HepG2 (cell line): ENCODE results near the gene CD244. TPM values are rescaled to one million over a fixed set of nuclear protein-coding genes. Genes with fewer than 3 reads are reported as not detected.

Experiments
- ATAC-seq: fragments of 200-7000 bp; cut with Tn5 transposase; 3 replicates; pipeline ENCODE4 v1.9.1; 2020; ENCODE audit warnings: mild to moderate bottlenecking, moderate library complexity
- BruUV-seq: library from RNA; stranded (reverse); fragments of 400-500 nt; replicated peaks from 2 replicates; lab custom pipeline; 2021; lab: Mats Ljungman, UMichigan
- CTCF ChIA-PET: fragments of 300-600 bp; formaldehyde crosslinking; extraction: SDS; loops from one replicate; lab custom pipeline; 2021; ENCODE audit warnings: low total read pairs, inconsistent platforms, low intra/inter-chr PET ratio; lab: Yijun Ruan, JAX
- POLR2A ChIA-PET: fragments of 350-600 bp; sonication (Branson Sonifier 250); formaldehyde crosslinking; loops from one replicate; lab custom pipeline; 2020; ENCODE audit warnings: antibody characterized with exemption, inconsistent platforms; lab: Yijun Ruan, JAX
- DNase-seq: peaks from one replicate; pipeline ENCODE4 v3.0.0-alpha.2; 2015; ENCODE audit warnings: low spot score
- FAIRE-seq: peaks from 3 replicates; lab custom pipeline; 2011; peaks lifted over from hg19 to GRCh38; lab: Jason Lieb, UNC
- H2AFZ ChIP-seq: one replicate; pipeline ENCODE4 v1.6.1; 2011; ENCODE audit warnings: low read length, inconsistent platforms
- H3K27ac ChIP-seq: fragments of 300-600 bp; 3 replicates; pipeline ENCODE4 v1.8.0; 2011; ENCODE audit warnings: mixed run types, mild to moderate bottlenecking, mixed read lengths, low read length, inconsistent platforms; ENCODE audit not compliant: insufficient read depth; ENCODE audit errors: extremely low read length
- H3K27me3 ChIP-seq, 2 experiments: fragments of 200-600 bp in 1 of 2; 2 replicates in 1 of 2; 3 replicates in 1 of 2; pipeline versions ENCODE4 v1.6.0 to v1.8.0; 2011; ENCODE audit warnings: low read length in 2 of 2, mild to moderate bottlenecking in 2 of 2, moderate library complexity in 2 of 2, inconsistent platforms in 1 of 2; ENCODE audit not compliant: insufficient read depth in 2 of 2, control insufficient read depth in 1 of 2
- H3K36me3 ChIP-seq, 2 experiments: fragments of 200-600 bp in 1 of 2; replicated peaks in 1 of 2; 2 replicates in 1 of 2; 3 replicates in 1 of 2; pipeline versions ENCODE4 v1.5.1 to v1.8.0; 2011; ENCODE audit warnings: low read length in 2 of 2, inconsistent platforms in 1 of 2; ENCODE audit not compliant: insufficient read depth in 2 of 2, control insufficient read depth in 1 of 2
- H3K4me1 ChIP-seq: 2 replicates; pipeline ENCODE4 v1.5.1; 2012; ENCODE audit warnings: low read length, inconsistent platforms; ENCODE audit not compliant: insufficient read depth
- H3K4me2 ChIP-seq: 2 replicates; pipeline ENCODE4 v1.6.0; 2011; ENCODE audit warnings: low read depth, low read length, inconsistent platforms
- H3K4me3 ChIP-seq, 3 experiments: fragments of 200-600 bp in 1 of 3; sonication (generic), shearing (Covaris generic) in 1 of 3; replicated peaks in 1 of 3; 2 replicates each; pipeline ENCODE4 v1.5.1; 2011 to 2016; ENCODE audit warnings: low read length in 3 of 3, inconsistent platforms in 2 of 3, low read depth in 2 of 3, mild to moderate bottlenecking in 2 of 3, control low read depth in 1 of 3, mixed read lengths in 1 of 3; ENCODE audit not compliant: insufficient read depth in 1 of 3
- H3K79me2 ChIP-seq: one replicate; pipeline ENCODE4 v1.6.1; 2011; ENCODE audit warnings: low read length, inconsistent platforms; ENCODE audit not compliant: insufficient read depth
- H3K9ac ChIP-seq: 2 replicates; pipeline ENCODE4 v1.6.0; 2011; ENCODE audit warnings: mild to moderate bottlenecking, low read depth, low read length, inconsistent platforms; ENCODE audit not compliant: insufficient read depth
- H3K9me3 ChIP-seq: 2 replicates; pipeline ENCODE4 v1.5.1; 2012; ENCODE audit warnings: mild to moderate bottlenecking, low read length
- H4K20me1 ChIP-seq: 2 replicates; pipeline ENCODE4 v1.6.0; 2011; ENCODE audit warnings: inconsistent platforms, mild to moderate bottlenecking, low read length, moderate library complexity; ENCODE audit not compliant: insufficient read depth
- FOSL2 ChIP-seq: sonication (generic); formaldehyde crosslinking; IDR thresholded peaks from 2 replicates; pipeline ENCODE4 v1.4.0; 2020; ENCODE audit warnings: missing genetic modification reagents
- GABPA ChIP-seq, 2 experiments: IDR thresholded peaks; 2 replicates each; pipeline ENCODE4 v1.6.1; 2011 to 2016; ENCODE audit warnings: low read depth in 2 of 2, low read length in 1 of 2, missing biosample characterization in 1 of 2, missing genetic modification characterization in 1 of 2
- NR2F1 ChIP-seq, 2 experiments: fragments of 450-650 bp in 1 of 2; formaldehyde crosslinking in 1 of 2; IDR thresholded peaks; 2 replicates each; pipeline versions ENCODE4 v1.5.0 to v1.6.1; 2016 to 2020; ENCODE audit warnings: mild to moderate bottlenecking in 1 of 2, missing compliant biosample characterization in 1 of 2, missing genetic modification reagents in 1 of 2, moderate library complexity in 1 of 2
- PAX8 ChIP-seq: sonication (generic); formaldehyde crosslinking; IDR thresholded peaks from 2 replicates; pipeline ENCODE4 v1.8.0; 2022; ENCODE audit warnings: mild to moderate bottlenecking, missing genetic modification reagents, borderline replicate concordance
- SMC3 ChIP-seq: IDR thresholded peaks from 2 replicates; pipeline ENCODE4 v1.6.1; 2011; ENCODE audit warnings: low read length, improper control_type of control experiment
- STAG1 ChIP-seq: sonication (generic); formaldehyde crosslinking; IDR thresholded peaks from 2 replicates; pipeline ENCODE4 v1.4.0; 2020; ENCODE audit warnings: missing genetic modification reagents
- TEAD3 ChIP-seq: optimal IDR thresholded peaks from 2 replicates; pipeline ENCODE3; 2016; ENCODE audit warnings: borderline replicate concordance
- ZNF678 ChIP-seq: sonication (generic); formaldehyde crosslinking; IDR thresholded peaks from 2 replicates; pipeline ENCODE4 v1.4.0; 2020; ENCODE audit warnings: mild to moderate bottlenecking, missing genetic modification reagents
- ZNF768 ChIP-seq: sonication (generic); formaldehyde crosslinking; IDR thresholded peaks from 2 replicates; pipeline ENCODE4 v1.4.0; 2020; ENCODE audit warnings: missing genetic modification reagents
- WGBS: methylation state at CpG from one replicate; pipeline ENCODE4 v1.1.6; 2017; ENCODE audit warnings: low lambda C conversion rate; 5-methylcytosine and 5-hydroxymethylcytosine counted together
- in situ Hi-C: cut with HindIII; loops from 2 replicates; pipeline ENCODE4 v1.10.0; 2017; ENCODE audit warnings: low pct_unique_long_range_greater_than_20kb; ENCODE audit not compliant: extremely low pct_ligation_motif_present
- intact Hi-C: fragments of 100-400 bp; cut with micrococcal nuclease; formaldehyde crosslinking; loops from one replicate; pipeline ENCODE4 v1.10.0; 2022; ENCODE audit not compliant: unreplicated experiment
- polyA plus RNA-seq, 8 experiments: library from polyadenylated mRNA; depleted of rRNA in 3 of 8; stranded (reverse) in 7 of 8; unstranded in 1 of 8; fragments of >200 nt; fragmentation: Illumina TruSeq in 4 of 8; extraction: Trizol in 4 of 8; gene quantifications; 2 replicates each; pipeline versions ENCODE4 v1.2.1 to v1.2.3, GENCODE V29; 2011 to 2016; ENCODE audit warnings: low read depth in 4 of 8, missing spikeins in 1 of 8, mixed read lengths in 1 of 8; ENCODE audit not compliant: insufficient read depth in 1 of 8
- total RNA-seq, 5 experiments: library from RNA; depleted of rRNA; stranded (reverse); fragments of >200 nt; fragmentation: Illumina TruSeq; extraction: Trizol; gene quantifications; 2 replicates each; pipeline ENCODE4 v1.2.3, GENCODE V29; 2016; ENCODE audit warnings: low read depth in 1 of 5
- TF ChIP-seq, protein P1 (sequence below): sonication (generic); formaldehyde crosslinking; IDR thresholded peaks from 2 replicates; pipeline ENCODE4 v1.5.0; 2020; ENCODE audit warnings: mild to moderate bottlenecking, missing genetic modification reagents, moderate library complexity

CD244 gene
- total and polyA plus RNA-seq, 2 of the 13 experiments (the other 11 are each of a cell fraction or from before 2014, with no cell fraction given): 0.09 TPM; not detected in 1

DNA sequence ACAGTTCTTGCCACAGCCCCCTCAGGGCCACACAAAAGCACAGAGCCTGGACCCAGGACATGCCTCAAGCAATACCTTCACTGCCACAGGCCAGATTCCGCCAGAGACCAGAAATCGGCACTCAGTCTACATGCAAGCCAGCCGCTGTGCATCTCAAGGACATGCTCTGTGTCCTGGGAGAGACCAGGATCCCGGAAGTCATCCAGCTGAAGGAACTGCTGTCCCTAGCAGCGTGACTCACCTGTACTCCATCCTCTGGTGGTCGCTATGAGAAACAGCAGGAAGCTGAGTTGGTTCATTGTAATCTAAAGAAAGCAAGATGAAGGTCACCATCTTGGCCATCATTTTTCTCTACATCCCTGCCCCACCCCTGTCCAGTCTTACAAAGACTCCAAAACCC is 21.9 kb upstream of the CD244 start:
- no peaks in the 10 kb centered on the region for H3K79me2 ChIP-seq
- BruUV-seq: no TSS peak
- FAIRE-seq (peak; percentile 70), DNase-seq (peak; percentile 15), ATAC-seq (peak; percentile 85)
- H3K4me3 ChIP-seq: no peak overlapping the region
- in situ Hi-C loops (loop anchor here (10.0 kb wide), 1 partner anchor 50 kb away; no protein-coding TSS in a partner anchor), intact Hi-C loops (loop anchor here (2.0 kb wide), 1 partner anchor 50 kb away; no protein-coding TSS in a partner anchor)
- CTCF ChIA-PET: interaction anchor here (1.0 kb wide), 1 partner anchor 50 kb away, joined by 3 read pairs; no protein-coding TSS in a partner anchor
- H3K27me3 ChIP-seq: no peaks in the 10 kb centered on the region; a peak in 2 of 5 replicates
- TF ChIP-seq TEAD3 (CRISPR knock-in tag) (peak; percentile 43), GABPA (IDR thresholded peaks at IDR 0.05; ENCODE audit: low read depth, low read length) (no peak), GABPA (CRISPR knock-in tag; IDR thresholded peaks at IDR 0.05; ENCODE audit: low read depth) (0 out of 2 replicates have a peak, but pooled peaks have one; percentile 24), STAG1 (CRISPR knock-in tag) (peak; percentile 49), NR2F1 (CRISPR knock-in tag; IDR thresholded peaks at IDR 0.05) (no peak), FOSL2 (CRISPR knock-in tag) (peak; percentile 64), ZNF678 (no peak), SMC3 (peak; percentile 37; the same call in 1 of the 2 replicates), PAX8 (CRISPR knock-in tag) (no peak), ZNF768 (CRISPR knock-in tag) (peak; percentile 69; the same call in 1 of the 2 replicates)
- TF ChIP-seq, protein P1, sequence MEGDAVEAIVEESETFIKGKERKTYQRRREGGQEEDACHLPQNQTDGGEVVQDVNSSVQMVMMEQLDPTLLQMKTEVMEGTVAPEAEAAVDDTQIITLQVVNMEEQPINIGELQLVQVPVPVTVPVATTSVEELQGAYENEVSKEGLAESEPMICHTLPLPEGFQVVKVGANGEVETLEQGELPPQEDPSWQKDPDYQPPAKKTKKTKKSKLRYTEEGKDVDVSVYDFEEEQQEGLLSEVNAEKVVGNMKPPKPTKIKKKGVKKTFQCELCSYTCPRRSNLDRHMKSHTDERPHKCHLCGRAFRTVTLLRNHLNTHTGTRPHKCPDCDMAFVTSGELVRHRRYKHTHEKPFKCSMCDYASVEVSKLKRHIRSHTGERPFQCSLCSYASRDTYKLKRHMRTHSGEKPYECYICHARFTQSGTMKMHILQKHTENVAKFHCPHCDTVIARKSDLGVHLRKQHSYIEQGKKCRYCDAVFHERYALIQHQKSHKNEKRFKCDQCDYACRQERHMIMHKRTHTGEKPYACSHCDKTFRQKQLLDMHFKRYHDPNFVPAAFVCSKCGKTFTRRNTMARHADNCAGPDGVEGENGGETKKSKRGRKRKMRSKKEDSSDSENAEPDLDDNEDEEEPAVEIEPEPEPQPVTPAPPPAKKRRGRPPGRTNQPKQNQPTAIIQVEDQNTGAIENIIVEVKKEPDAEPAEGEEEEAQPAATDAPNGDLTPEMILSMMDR (CRISPR knock-in tag): peak; percentile 47
- no peak overlapping the region for H3K4me2 ChIP-seq
- no peak overlapping the region for H2AFZ ChIP-seq
- no peaks in the 10 kb centered on the region for H4K20me1 ChIP-seq
- no peaks in the 10 kb centered on the region for H3K9me3 ChIP-seq
- H3K27ac ChIP-seq: no peak overlapping the region
- no peaks in the 10 kb centered on the region for H3K36me3 ChIP-seq
- H3K4me1 ChIP-seq: no peaks in the 10 kb centered on the region
- H3K9ac ChIP-seq: no peak overlapping the region
- WGBS: 0% methylated on average over 1 of the region's 6 CpGs
- POLR2A ChIA-PET: no interaction called here
